GM12878 (cell line): ENCODE measurements around the gene SRCAP. TPM values are rescaled to one million over a fixed set of nuclear protein-coding genes. Genes with fewer than 3 reads are reported as not detected.

Experiments used
- BCLAF1 ChIP-seq: fragments of 450-650 bp; IDR thresholded peaks from 2 replicates; pipeline ENCODE4 v1.6.1; 2017; ENCODE audit warnings: antibody characterized with exemption, mild to moderate bottlenecking, moderate library complexity
- BHLHE40 ChIP-seq, 2 experiments: fragments of 450-650 bp in 1 of 2; IDR thresholded peaks; 2 replicates each; pipeline ENCODE4 v1.6.1; 2011 to 2017; ENCODE audit warnings: low read depth in 2 of 2, borderline replicate concordance in 1 of 2, improper control_type of control experiment in 1 of 2, low read length in 1 of 2, mild to moderate bottlenecking in 1 of 2
- CHD2 ChIP-seq: IDR thresholded peaks from 2 replicates; pipeline ENCODE4 v1.6.1; 2011; ENCODE audit warnings: low read depth, low read length, improper control_type of control experiment, borderline replicate concordance
- CREB1 ChIP-seq: IDR thresholded peaks from 2 replicates; pipeline ENCODE4 v1.6.1; 2012; ENCODE audit warnings: low read depth, mild to moderate bottlenecking, inconsistent platforms
- CTCF ChIP-seq, 3 experiments: IDR thresholded peaks in 2 of 3; conservative IDR thresholded peaks in 1 of 3; 2 replicates each; pipeline ENCODE4 v1.5.1; 2011; ENCODE audit warnings: low read depth in 3 of 3, low read length in 3 of 3, mild to moderate bottlenecking in 3 of 3, control low read depth in 2 of 3, moderate library complexity in 2 of 3, inconsistent platforms in 1 of 3, mixed read lengths in 1 of 3; ENCODE audit not compliant: control insufficient read depth in 2 of 3, insufficient read depth in 1 of 3; ENCODE audit errors: extremely low read depth in 1 of 3
- E4F1 ChIP-seq: fragments of 450-650 bp; IDR thresholded peaks from 2 replicates; pipeline ENCODE4 v1.6.1; 2018; ENCODE audit warnings: borderline replicate concordance, mild to moderate bottlenecking; ENCODE audit not compliant: partially characterized antibody
- ESRRA ChIP-seq: IDR thresholded peaks from 2 replicates; pipeline ENCODE4 v1.6.1; 2012; ENCODE audit warnings: mild to moderate bottlenecking, low read length, improper control_type of control experiment
- HCFC1 ChIP-seq: fragments of 150-350 bp; IDR thresholded peaks from 2 replicates; pipeline ENCODE4 v1.6.1; 2014; ENCODE audit warnings: low read length
- JUNB ChIP-seq: IDR thresholded peaks from 2 replicates; pipeline ENCODE4 v1.6.1; 2016; ENCODE audit warnings: antibody characterized with exemption, mild to moderate bottlenecking
- PKNOX1 ChIP-seq: fragments of 450-650 bp; IDR thresholded peaks from 2 replicates; pipeline ENCODE4 v1.6.1; 2016; ENCODE audit warnings: mild to moderate bottlenecking
- POLR2AphosphoS2 ChIP-seq: IDR thresholded peaks from 2 replicates; pipeline ENCODE4 v1.6.1; 2011; ENCODE audit warnings: low read depth, mild to moderate bottlenecking, low read length, improper control_type of control experiment, moderate library complexity
- RFX5 ChIP-seq: IDR thresholded peaks from 2 replicates; pipeline ENCODE4 v1.6.1; 2011; ENCODE audit warnings: low read depth, low read length, improper control_type of control experiment
- SMAD1 ChIP-seq: fragments of 450-650 bp; IDR thresholded peaks from 2 replicates; pipeline ENCODE4 v1.6.1; 2018; ENCODE audit warnings: mild to moderate bottlenecking, low read depth; ENCODE audit not compliant: partially characterized antibody
- SMAD5 ChIP-seq: IDR thresholded peaks from 2 replicates; pipeline ENCODE4 v1.6.1; 2016; ENCODE audit warnings: antibody characterized with exemption, low read depth
- SPI1 ChIP-seq: IDR thresholded peaks from 2 replicates; pipeline ENCODE4 v1.6.1; 2011; ENCODE audit warnings: low read depth, mild to moderate bottlenecking, low read length, moderate library complexity, borderline replicate concordance; ENCODE audit not compliant: insufficient read depth
- SUZ12 ChIP-seq: fragments of 200-600 bp; sonication (generic); IDR thresholded peaks from one replicate; pipeline ENCODE4 v1.6.1; 2018; ENCODE audit warnings: antibody characterized with exemption, mild to moderate bottlenecking; ENCODE audit not compliant: unreplicated experiment
- TAF1 ChIP-seq: IDR thresholded peaks from 2 replicates; pipeline ENCODE4 v1.6.1; 2011; ENCODE audit warnings: mild to moderate bottlenecking, low read depth, low read length, borderline replicate concordance
- TARDBP ChIP-seq: IDR thresholded peaks from 2 replicates; pipeline ENCODE4 v1.6.1; 2016; ENCODE audit warnings: borderline replicate concordance
- WRNIP1 ChIP-seq: IDR thresholded peaks from 2 replicates; pipeline ENCODE4 v1.6.1; 2011; ENCODE audit warnings: low read depth, low read length, improper control_type of control experiment, borderline replicate concordance
- polyA plus RNA-seq, 11 experiments: library from polyadenylated mRNA; depleted of rRNA in 4 of 11; unstranded in 6 of 11; stranded (reverse) in 5 of 11; fragments of >200 nt; fragmentation: Nextera tagmentation in 4 of 11; fragmentation: Illumina TruSeq in 1 of 11; extraction: Ambion mirVana in 4 of 11; extraction: Trizol in 1 of 11; gene quantifications; 1 replicate in 1 of 11; 2 replicates in 10 of 11; pipeline versions ENCODE4 v1.2.1 to v1.2.3, GENCODE V29; 2011 to 2016; ENCODE audit warnings: inconsistent platforms in 2 of 11, missing spikeins in 2 of 11, low read depth in 1 of 11
- total RNA-seq, 4 experiments: library from RNA; depleted of rRNA in 3 of 4; stranded (reverse); fragments of >200 nt in 3 of 4; fragmentation: Illumina TruSeq in 1 of 4; extraction: Trizol in 1 of 4; gene quantifications; 2 replicates each; pipeline versions ENCODE4 v1.2.1 to v1.2.3, GENCODE V29; 2013 to 2021

The SRCAP gene
- total and polyA plus RNA-seq, 10 of the 15 experiments (the other 5 are each of a cell fraction or from before 2014, with no cell fraction given): 0.24 to 58.4 (median 11.6) TPM

- TF ChIP-seq CHD2: 0 out of 2 replicates have a peak, but pooled peaks have one; percentile 40
- TF ChIP-seq WRNIP1: no peak
- TF ChIP-seq JUNB: no peak
- TF ChIP-seq POLR2AphosphoS2: peak; percentile 79; the same call in 1 of the 2 replicates
- peak; percentile 87 for TF ChIP-seq PKNOX1
- peak; percentile 59; the same call in 1 of the 2 replicates for TF ChIP-seq SPI1
- TF ChIP-seq BCLAF1: no peak
- peak; percentile 50 for TF ChIP-seq SMAD1
- TF ChIP-seq CREB1: peak; percentile 96
- TF ChIP-seq ESRRA: no peak
- TF ChIP-seq BHLHE40 (IDR thresholded peaks at IDR 0.05; ENCODE audit: borderline replicate concordance in 1 of 2, low read depth in 2 of 2, low read length in 1 of 2): 0 out of 4 replicates have a peak, but pooled peaks of 1 of the 2 experiments have one; percentile 3
- TF ChIP-seq SUZ12: no peak
- no peak for TF ChIP-seq SMAD5
- TF ChIP-seq HCFC1: peak; percentile 37; the same call in 1 of the 2 replicates
- TF ChIP-seq CTCF (IDR thresholded peaks at IDR 0.05 in 2 of 3, conservative IDR thresholded peaks at IDR 0.05 in 1 of 3; ENCODE audit: control insufficient read depth in 2 of 3, extremely low read depth in 1 of 3, insufficient read depth in 1 of 3, low read depth in 3 of 3, low read length in 3 of 3): 0 out of 6 replicates have a peak, but pooled peaks of 1 of the 3 experiments have one; percentile 6
- peak; percentile 15 for TF ChIP-seq E4F1
- peak; percentile 75 for TF ChIP-seq RFX5
- peak; percentile 82; the same call in 1 of the 2 replicates for TF ChIP-seq TAF1
- TF ChIP-seq TARDBP: no peak
These were observed 63.2 kb downstream of the SRCAP start, which contains the start of the genes CFAP119 and RNF40 (continued) for GRCh38 chr16:30761928-30762902.
